ENCODE results near the gene PARVA. TPM values are rescaled to one million over a fixed set of nuclear protein-coding genes. Genes with fewer than 3 reads are reported as not detected.

PARVA gene
- total RNA-seq, 1 experiment from 2014 or later = 18.1 TPM

DNA sequence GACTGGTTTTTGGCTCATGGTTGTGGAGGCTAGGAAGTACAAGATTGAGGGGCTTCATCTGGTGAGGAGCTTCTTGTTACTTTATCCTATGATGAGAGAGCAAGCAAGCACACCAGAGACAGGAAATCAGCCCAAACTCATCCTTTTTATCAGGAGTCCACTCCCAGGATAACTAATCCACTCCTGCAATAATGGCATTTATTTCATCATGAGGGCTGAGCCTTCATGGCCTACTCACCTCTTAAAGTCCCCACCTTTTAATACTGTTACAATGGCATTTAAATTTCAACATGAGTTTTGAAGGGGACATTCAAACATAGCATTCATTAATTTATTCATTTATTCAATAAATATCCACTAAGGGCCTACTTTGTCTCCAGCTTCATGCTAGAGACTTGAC is 60.9 kb downstream of the PARVA start:
- no peak overlapping the region for H3K9ac ChIP-seq (ENCODE audit: extremely low read depth, insufficient read length, low read length)
- no peak overlapping the region for H3K27ac Mint-ChIP-seq

More for the DNA sequence above, 60.9 kb downstream of the PARVA start:
- Histone ChIP-seq H3T11ph (ENCODE audit: low read length) (no peak overlapping the region), H2AFZ (ENCODE audit: low read length) (no peak overlapping the region), H3K27ac (ENCODE audit: insufficient read length, low read depth, low read length) (no peak overlapping the region), H3K9me3 (ENCODE audit: control insufficient read depth, low read depth, low read length) (no peaks in the 10 kb centered on the region), H3K23ac (ENCODE audit: insufficient read length, low read depth, low read length) (no peak overlapping the region), H2BK120ac (ENCODE audit: low read depth, low read length, poor library complexity, severe bottlenecking) (no peak overlapping the region), H3K14ac (ENCODE audit: insufficient read depth, low read length) (no peak overlapping the region), H4K5ac (ENCODE audit: insufficient read length, low read depth, low read length) (no peak overlapping the region), H3K27me3 (ENCODE audit: insufficient read depth, low read length) (no peaks in the 10 kb centered on the region), H3K56ac (ENCODE audit: insufficient read length, low read depth, low read length) (no peak overlapping the region), H3K79me1 (ENCODE audit: insufficient read depth, low read depth, low read length, poor library complexity, severe bottlenecking) (no peaks in the 10 kb centered on the region), H4K91ac (ENCODE audit: insufficient read length, low read depth, low read length) (no peak overlapping the region), H3K4ac (ENCODE audit: low read depth, low read length) (no peak overlapping the region), H3K4me2 (ENCODE audit: insufficient read depth, insufficient read length, low read length) (no peak overlapping the region), H3K18ac (ENCODE audit: insufficient read length, low read depth, low read length) (no peak overlapping the region), H3K79me2 (ENCODE audit: insufficient read depth, low read length) (no peaks in the 10 kb centered on the region), H4K8ac (replicated peaks; ENCODE audit: insufficient read length, low read depth, low read length) (no peak overlapping the region), H3K23me2 (ENCODE audit: insufficient read length, low read depth, low read length, poor library complexity, severe bottlenecking) (no peaks in the 10 kb centered on the region), H3K4me1 (ENCODE audit: insufficient read depth, low read length) (peaks cover 7% of the 10 kb centered on the region; the same call in 1 of the 2 replicates), H2AK5ac (ENCODE audit: insufficient read length, low read length) (no peak overlapping the region), H2BK20ac (ENCODE audit: low read depth, low read length, poor library complexity, severe bottlenecking) (no peak overlapping the region), H4K20me1 (ENCODE audit: control insufficient read depth, insufficient read depth, insufficient read length) (no peaks in the 10 kb centered on the region), H2BK5ac (ENCODE audit: insufficient read length, low read length) (no peak overlapping the region), H2BK15ac (ENCODE audit: low read depth, low read length) (no peak overlapping the region), H2BK12ac (ENCODE audit: insufficient read length, low read depth, low read length) (no peak overlapping the region)
- H3K4me1 Mint-ChIP-seq = peaks cover 14 to 21% of the 10 kb centered on the region in 2 experiments
- TF ChIP-seq, protein P1, sequence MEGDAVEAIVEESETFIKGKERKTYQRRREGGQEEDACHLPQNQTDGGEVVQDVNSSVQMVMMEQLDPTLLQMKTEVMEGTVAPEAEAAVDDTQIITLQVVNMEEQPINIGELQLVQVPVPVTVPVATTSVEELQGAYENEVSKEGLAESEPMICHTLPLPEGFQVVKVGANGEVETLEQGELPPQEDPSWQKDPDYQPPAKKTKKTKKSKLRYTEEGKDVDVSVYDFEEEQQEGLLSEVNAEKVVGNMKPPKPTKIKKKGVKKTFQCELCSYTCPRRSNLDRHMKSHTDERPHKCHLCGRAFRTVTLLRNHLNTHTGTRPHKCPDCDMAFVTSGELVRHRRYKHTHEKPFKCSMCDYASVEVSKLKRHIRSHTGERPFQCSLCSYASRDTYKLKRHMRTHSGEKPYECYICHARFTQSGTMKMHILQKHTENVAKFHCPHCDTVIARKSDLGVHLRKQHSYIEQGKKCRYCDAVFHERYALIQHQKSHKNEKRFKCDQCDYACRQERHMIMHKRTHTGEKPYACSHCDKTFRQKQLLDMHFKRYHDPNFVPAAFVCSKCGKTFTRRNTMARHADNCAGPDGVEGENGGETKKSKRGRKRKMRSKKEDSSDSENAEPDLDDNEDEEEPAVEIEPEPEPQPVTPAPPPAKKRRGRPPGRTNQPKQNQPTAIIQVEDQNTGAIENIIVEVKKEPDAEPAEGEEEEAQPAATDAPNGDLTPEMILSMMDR (conservative IDR thresholded peaks at IDR 0.05) = no peak
- H3K9me3 Mint-ChIP-seq = peaks cover 8 to 9% of the 10 kb centered on the region in 2 experiments; a peak in 4 of 5 replicates
- DNase-seq = no peak
- no peak overlapping the region for H3K4me3 Mint-ChIP-seq
- H3K36me3 Mint-ChIP-seq (ENCODE audit: insufficient read depth in 1 of 3, low read depth in 3 of 3) = peaks cover 5 to 9% (median 7%) of the 10 kb centered on the region in 3 experiments; a peak in 5 of 7 replicates
- H3K27me3 Mint-ChIP-seq (ENCODE audit: low read depth) = no peaks in the 10 kb centered on the region
